Measurements from ENCODE around the gene SIVA1. TPM values are rescaled to one million over a fixed set of nuclear protein-coding genes. Genes with fewer than 3 reads are reported as not detected.
A peak's percentile ranks its signal among the peaks of the same experiment; 100 is the strongest.

The SIVA1 gene
- total and polyA plus RNA-seq, 2 donors (not counting 1 experiment from before 2014, with no cell fraction given): 50.7 to 123 TPM

- Mint-ChIP-seq H3K9me3 (ENCODE audit: insufficient read depth) (no peaks in the 10 kb centered on the region), H3K4me3 (peak overlapping the region; percentile 91), H3K4me1 (peaks cover 33% of the 10 kb centered on the region), H3K27ac (peak overlapping the region; percentile 95), H3K27me3 (no peaks in the 10 kb centered on the region)
- Histone ChIP-seq H3K79me2 (ENCODE audit: control insufficient read depth, insufficient read depth, low read length) (peaks cover 32% of the 10 kb centered on the region), H3K9me3 (ENCODE audit: control extremely low read depth in 1 of 3, control insufficient read depth in 2 of 3, insufficient read depth in 1 of 3, low read length in 2 of 3) (peaks cover 0 to 14% (median 0%) of the 10 kb centered on the region in 3 donors), H3K4me3 (ENCODE audit: control extremely low read depth in 1 of 5, extremely low read depth in 1 of 5, insufficient read depth in 1 of 5, low read depth in 2 of 5, low read length in 4 of 5) (peak overlapping the region; percentile 22 to 98 (median 91)), H3K27ac (ENCODE audit: low read length in 2 of 2) (peak overlapping the region; percentile 80 to 90), H4K20me1 (ENCODE audit: control insufficient read depth, insufficient read depth, low read length, poor library complexity, severe bottlenecking) (peaks cover 34% of the 10 kb centered on the region), H3K4me2 (replicated peaks; ENCODE audit: low read depth, low read length, poor library complexity, severe bottlenecking) (peak overlapping the region; percentile 94), H2AFZ (ENCODE audit: insufficient read depth, low read depth, low read length, poor library complexity, severe bottlenecking) (peak overlapping the region; percentile 82), H3K36me3 (replicated peaks in 1 of 2; ENCODE audit: control extremely low read depth in 1 of 2, control insufficient read depth in 1 of 2, extremely low read depth in 1 of 2, insufficient read depth in 2 of 2, low read length in 1 of 2) (peaks cover 0 to 17% of the 10 kb centered on the region in 2 experiments), H3K4me1 (ENCODE audit: control insufficient read depth in 2 of 2, insufficient read depth in 2 of 2, low read length in 2 of 2) (peaks cover 18 to 24% of the 10 kb centered on the region in 2 donors), H3K27me3 (replicated peaks in 1 of 4; ENCODE audit: control extremely low read depth in 1 of 4, control insufficient read depth in 3 of 4, insufficient read depth in 4 of 4, low read length in 3 of 4) (no peaks in the 10 kb centered on the region), H3K9ac (ENCODE audit: low read length) (peak overlapping the region; percentile 88)
- no peak for TF ChIP-seq CTCF (IDR thresholded peaks at IDR 0.05)
- no peak for TF ChIP-seq EZH2 (IDR thresholded peaks at IDR 0.05; ENCODE audit: borderline replicate concordance, insufficient read depth, low read depth, low read length, poor library complexity, severe bottlenecking)
- ChIA-PET CTCF (interaction anchor here (0.5 to 2.5 kb wide), 9 partner anchors 10 to 675 kb away, joined by 3 to 12 read pairs (median 3); partner anchors contain the start of gene ADSS1), POLR2A (interaction anchor here (0.6 to 1.6 kb wide), 10 partner anchors 28 to 1188 kb away, joined by 3 to 9 read pairs (median 4); partner anchors contain the start of genes ADSS1, GPR132 and ZBTB42)
- intact Hi-C loops (cut with micrococcal nuclease): loop anchor here (1.0 to 5.0 kb wide), 8 partner anchors 16 to 1035 kb away; partner anchors contain the start of genes ADSS1, BRF1, GPR132 and XRCC3
- 3% methylated on average over 21 of the region's 21 CpGs for WGBS (ENCODE audit: insufficient coverage)
- DNase-seq: peak; percentile 99
- ATAC-seq (ENCODE audit: low read depth): no peak
Observed at GRCh38 chr14:104752423-104752734, 568 bp upstream of the SIVA1 start.

DNA sequence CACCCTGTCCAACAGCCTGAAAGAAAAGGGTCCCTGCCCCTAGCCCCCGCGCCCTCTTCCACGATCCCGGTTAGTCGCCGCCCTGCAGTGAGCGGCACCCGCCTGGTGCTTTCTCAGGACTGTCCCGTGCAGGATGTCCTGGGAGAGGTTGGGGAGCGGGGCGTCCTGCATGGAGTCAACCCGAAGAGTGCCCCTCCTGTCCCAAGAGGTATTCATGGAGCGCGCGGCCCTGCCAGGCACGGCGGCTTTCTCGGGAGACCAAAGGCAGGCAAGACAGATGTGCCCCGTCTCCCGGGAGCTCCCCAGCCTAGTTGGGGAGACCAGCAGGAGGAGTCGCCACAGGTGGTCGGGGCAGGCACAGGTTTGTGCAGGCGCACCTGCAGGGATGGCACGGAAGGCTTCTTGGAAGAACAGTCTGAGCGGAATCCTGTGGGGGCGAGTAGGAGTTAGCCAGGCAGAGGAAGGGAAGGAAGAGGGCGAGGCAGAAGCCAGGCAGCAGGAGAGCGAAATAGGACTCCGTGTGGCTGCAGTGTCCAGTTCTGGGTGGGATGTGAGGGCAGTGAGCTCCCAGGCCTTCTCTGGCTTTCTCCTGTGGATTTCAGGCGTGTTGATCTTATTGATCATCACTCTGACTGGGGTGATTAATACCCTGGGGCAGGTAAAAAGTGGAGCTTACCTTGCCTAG is 723 bp downstream of the SIVA1 start:
- Histone ChIP-seq H4K20me1 (ENCODE audit: control insufficient read depth, insufficient read depth, low read length, poor library complexity, severe bottlenecking) (peaks cover 45% of the 10 kb centered on the region), H3K27ac (ENCODE audit: low read length in 2 of 2) (peak overlapping the region; percentile 56 to 90), H3K27me3 (replicated peaks in 1 of 4; ENCODE audit: control extremely low read depth in 1 of 4, control insufficient read depth in 3 of 4, insufficient read depth in 4 of 4, low read length in 3 of 4) (no peaks in the 10 kb centered on the region), H3K79me2 (ENCODE audit: control insufficient read depth, insufficient read depth, low read length) (peaks cover 32% of the 10 kb centered on the region), H2AFZ (ENCODE audit: insufficient read depth, low read depth, low read length, poor library complexity, severe bottlenecking) (peak overlapping the region; percentile 82), H3K36me3 (replicated peaks in 1 of 2; ENCODE audit: control extremely low read depth in 1 of 2, control insufficient read depth in 1 of 2, extremely low read depth in 1 of 2, insufficient read depth in 2 of 2, low read length in 1 of 2) (peaks cover 0 to 28% of the 10 kb centered on the region in 2 experiments), H3K9ac (ENCODE audit: low read length) (peak overlapping the region; percentile 88), H3K4me1 (ENCODE audit: control insufficient read depth in 2 of 2, insufficient read depth in 2 of 2, low read length in 2 of 2) (peaks cover 18 to 24% of the 10 kb centered on the region in 2 donors), H3K9me3 (ENCODE audit: control extremely low read depth in 1 of 3, control insufficient read depth in 2 of 3, insufficient read depth in 1 of 3, low read length in 2 of 3) (peaks cover 0 to 14% (median 0%) of the 10 kb centered on the region in 3 donors), H3K4me2 (replicated peaks; ENCODE audit: low read depth, low read length, poor library complexity, severe bottlenecking) (peak overlapping the region; percentile 94), H3K4me3 (ENCODE audit: control extremely low read depth in 1 of 5, extremely low read depth in 1 of 5, insufficient read depth in 1 of 5, low read depth in 2 of 5, low read length in 4 of 5) (peak overlapping the region; percentile 38 to 98 (median 91))
- peak overlapping the region; percentile 91 for H3K4me3 Mint-ChIP-seq
- H3K9me3 Mint-ChIP-seq (ENCODE audit: insufficient read depth): no peaks in the 10 kb centered on the region
- peak overlapping the region; percentile 78 for H3K27ac Mint-ChIP-seq
- DNase-seq (no peak), ATAC-seq (ENCODE audit: low read depth) (no peak)
- H3K4me1 Mint-ChIP-seq: peaks cover 33% of the 10 kb centered on the region
- ChIA-PET POLR2A (interaction anchor here (0.7 to 1.6 kb wide), 4 partner anchors 15 to 77 kb away, joined by 3 to 9 read pairs (median 4); partner anchors contain the start of gene ZBTB42), CTCF (interaction anchor here (0.9 to 2.5 kb wide), 6 partner anchors 9 to 291 kb away, joined by 3 to 13 read pairs (median 4); partner anchors contain the start of gene ADSS1)
- no peak for TF ChIP-seq CTCF (IDR thresholded peaks at IDR 0.05)
- no peak for TF ChIP-seq EZH2 (IDR thresholded peaks at IDR 0.05; ENCODE audit: borderline replicate concordance, insufficient read depth, low read depth, low read length, poor library complexity, severe bottlenecking)
- intact Hi-C loops (cut with micrococcal nuclease): loop anchor here (1.0 to 5.0 kb wide), 5 partner anchors 42 to 1036 kb away; partner anchors contain the start of genes AKT1, BRF1, GPR132 and XRCC3
- H3K27me3 Mint-ChIP-seq: no peaks in the 10 kb centered on the region
- 3% methylated on average over 26 of the region's 30 CpGs for WGBS (ENCODE audit: insufficient coverage)
